ENCODE measurements around the gene EFHC2.

DNA sequence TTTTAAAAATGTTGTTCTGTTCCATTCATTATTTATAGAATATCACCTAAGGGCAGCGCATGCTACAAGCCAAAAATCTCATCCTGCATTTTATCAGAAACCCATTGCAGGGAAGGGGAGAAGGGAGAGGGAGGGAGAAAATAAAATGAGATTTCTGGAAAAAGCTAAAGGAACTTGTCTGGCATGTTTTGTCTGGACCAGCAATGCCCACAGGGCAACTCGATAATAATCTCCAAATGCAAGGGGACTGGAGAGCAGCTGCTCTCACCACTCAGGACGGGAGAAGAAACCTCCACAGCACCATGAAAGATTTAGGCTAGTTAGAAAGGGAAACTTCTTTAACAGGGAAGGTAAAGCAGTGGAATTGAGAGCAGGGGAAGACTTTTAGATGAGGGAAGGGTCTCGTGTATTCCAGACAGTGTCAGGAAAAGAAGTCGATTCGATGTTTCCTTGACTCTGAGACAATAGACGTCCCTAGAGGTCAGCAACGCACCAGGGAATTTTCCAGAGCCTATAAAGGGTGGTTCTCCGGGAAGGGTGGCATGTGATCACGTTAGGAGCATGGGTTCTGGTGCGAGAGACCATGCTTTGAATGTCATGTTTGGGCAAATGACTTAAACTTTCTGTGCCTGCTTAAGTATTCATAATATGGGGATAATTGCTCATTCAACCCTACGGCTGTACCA lies 238.1 kb downstream of the EFHC2 start:
- TF ChIP-seq, protein P1, sequence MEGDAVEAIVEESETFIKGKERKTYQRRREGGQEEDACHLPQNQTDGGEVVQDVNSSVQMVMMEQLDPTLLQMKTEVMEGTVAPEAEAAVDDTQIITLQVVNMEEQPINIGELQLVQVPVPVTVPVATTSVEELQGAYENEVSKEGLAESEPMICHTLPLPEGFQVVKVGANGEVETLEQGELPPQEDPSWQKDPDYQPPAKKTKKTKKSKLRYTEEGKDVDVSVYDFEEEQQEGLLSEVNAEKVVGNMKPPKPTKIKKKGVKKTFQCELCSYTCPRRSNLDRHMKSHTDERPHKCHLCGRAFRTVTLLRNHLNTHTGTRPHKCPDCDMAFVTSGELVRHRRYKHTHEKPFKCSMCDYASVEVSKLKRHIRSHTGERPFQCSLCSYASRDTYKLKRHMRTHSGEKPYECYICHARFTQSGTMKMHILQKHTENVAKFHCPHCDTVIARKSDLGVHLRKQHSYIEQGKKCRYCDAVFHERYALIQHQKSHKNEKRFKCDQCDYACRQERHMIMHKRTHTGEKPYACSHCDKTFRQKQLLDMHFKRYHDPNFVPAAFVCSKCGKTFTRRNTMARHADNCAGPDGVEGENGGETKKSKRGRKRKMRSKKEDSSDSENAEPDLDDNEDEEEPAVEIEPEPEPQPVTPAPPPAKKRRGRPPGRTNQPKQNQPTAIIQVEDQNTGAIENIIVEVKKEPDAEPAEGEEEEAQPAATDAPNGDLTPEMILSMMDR (conservative IDR thresholded peaks at IDR 0.05; ENCODE audit: low read length), result no peak
- TF ChIP-seq EZH2phosphoT487 (IDR thresholded peaks at IDR 0.05; ENCODE audit: borderline replicate concordance, low read depth, low read length), result no peak
